ENCODE data around the gene CIAO2B.
"Not testable (repeated sequence)": the region's sequence is repeated elsewhere in the genome, so short reads cannot be mapped to it uniquely, and the experiment has no call there.

Gene CIAO2B

DNA sequence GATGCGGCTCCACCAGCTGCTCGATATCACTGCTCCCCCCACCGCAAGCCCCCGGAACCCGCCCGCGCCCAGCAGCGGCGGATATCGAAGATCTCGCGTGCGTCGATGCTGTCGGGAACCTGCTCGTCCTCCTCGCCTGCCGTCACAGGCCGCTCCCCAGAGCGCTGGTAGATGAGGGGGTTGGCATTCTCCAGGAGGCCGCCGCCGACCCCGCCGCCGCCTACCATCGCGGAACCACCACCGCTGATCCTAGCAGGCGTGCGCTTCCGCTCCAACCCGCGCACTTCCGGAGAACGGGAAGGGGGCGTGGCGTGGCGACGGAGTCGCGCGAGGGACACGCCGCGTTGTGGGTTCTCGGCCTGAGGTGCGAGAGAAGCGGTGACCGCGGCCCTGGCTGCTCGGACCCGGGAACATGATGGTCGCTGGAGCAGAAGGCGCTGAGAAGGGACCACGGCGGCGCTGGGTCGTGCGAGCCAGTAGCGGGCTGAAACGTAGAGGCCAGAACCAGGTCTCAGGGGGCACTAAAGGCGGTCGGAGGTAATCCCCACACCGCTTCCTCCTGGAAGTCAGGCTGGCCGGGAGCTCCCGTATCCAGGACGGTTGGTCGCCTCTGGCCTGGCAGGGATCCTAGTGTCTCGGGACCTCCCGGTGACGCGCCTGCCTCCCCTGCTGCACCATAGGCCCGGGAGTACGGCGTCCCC lies at the start of gene CIAO2B:
CIAO2B (minus strand) TSS at position 265 of the 701 bp plus-strand sequence; CDS start at position 227, 38 bp downstream.
- peak; percentile 67 to 79 for DNase-seq

- no peak for DNase-seq
Measured at GRCh38 chr16:66983033-66983432, 48.8 kb upstream of the CIAO2B start.

- no peak for DNase-seq
Measured at GRCh38 chr16:66979011-66979717, 45.0 kb upstream of the CIAO2B start.

- peak; percentile 81 for DNase-seq
Measured at GRCh38 chr16:66977341-66978113, 43.3 kb upstream of the CIAO2B start.

GRCh38 chr16:66976746-66977145 lies 42.5 kb upstream of the CIAO2B start:
- DNase-seq, result no peak

DNA sequence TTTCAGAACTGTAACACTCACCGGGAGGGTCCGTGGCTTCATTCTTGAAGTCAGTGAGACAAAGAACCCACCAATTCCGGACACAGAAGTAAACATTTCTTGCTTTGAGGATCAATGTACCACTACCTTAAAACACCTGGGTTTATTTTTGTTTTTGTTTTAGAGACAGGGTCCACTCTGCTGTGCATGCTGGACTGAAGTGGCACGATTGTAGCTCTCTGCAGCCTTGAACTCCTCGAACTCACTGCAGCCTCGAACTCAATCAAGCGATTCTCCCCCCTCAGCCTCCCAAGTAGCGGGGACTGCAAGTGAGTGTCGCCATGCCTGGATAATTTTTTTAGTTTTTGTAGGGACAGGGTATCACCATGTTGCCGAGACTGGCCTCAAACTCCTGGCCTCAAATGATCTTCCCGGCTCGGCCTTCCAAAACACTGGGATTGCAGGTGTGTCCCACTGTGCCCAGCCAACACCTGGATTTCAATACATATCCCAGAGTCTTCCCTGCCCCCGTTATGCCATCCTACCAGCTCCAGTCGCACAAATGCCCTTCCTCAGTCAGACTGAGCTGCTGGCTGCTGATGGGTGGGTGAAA lies 41.2 kb upstream of the CIAO2B start:
- DNase-seq, result no peak

GRCh38 chr16:66974932-66975246 lies 40.7 kb upstream of the CIAO2B start:
- peak; percentile 72 to 76 for DNase-seq

- DNase-seq, result not testable (repeated sequence)
Measured at GRCh38 chr16:66974156-66974931, 40.1 kb upstream of the CIAO2B start.

DNA sequence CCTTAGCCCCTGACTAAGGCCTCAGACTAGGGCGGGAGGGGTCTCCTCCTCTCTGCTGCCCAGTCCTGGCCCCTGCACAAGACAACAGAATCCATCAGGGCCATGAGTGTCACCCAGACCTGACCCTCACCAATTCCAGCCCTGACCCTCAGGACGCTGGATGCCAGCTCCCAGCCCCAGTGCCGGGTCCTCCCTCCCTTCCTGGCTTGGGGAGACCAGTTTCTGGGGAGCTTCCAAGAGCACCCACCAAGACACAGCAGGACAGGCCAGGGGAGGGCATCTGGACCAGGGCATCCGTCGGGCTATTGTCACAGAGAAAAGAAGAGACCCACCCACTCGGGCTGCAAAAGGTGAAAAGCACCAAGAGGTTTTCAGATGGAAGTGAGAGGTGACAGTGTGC lies 39.5 kb upstream of the CIAO2B start:
- no peak for DNase-seq

GRCh38 chr16:66972983-66973382 lies 38.8 kb upstream of the CIAO2B start:
- no peak for DNase-seq

- DNase-seq, result no peak
Measured at GRCh38 chr16:66970775-66971720, 36.8 kb upstream of the CIAO2B start.

- DNase-seq, result no peak
Measured at GRCh38 chr16:66968847-66969246, 34.6 kb upstream of the CIAO2B start.

DNA sequence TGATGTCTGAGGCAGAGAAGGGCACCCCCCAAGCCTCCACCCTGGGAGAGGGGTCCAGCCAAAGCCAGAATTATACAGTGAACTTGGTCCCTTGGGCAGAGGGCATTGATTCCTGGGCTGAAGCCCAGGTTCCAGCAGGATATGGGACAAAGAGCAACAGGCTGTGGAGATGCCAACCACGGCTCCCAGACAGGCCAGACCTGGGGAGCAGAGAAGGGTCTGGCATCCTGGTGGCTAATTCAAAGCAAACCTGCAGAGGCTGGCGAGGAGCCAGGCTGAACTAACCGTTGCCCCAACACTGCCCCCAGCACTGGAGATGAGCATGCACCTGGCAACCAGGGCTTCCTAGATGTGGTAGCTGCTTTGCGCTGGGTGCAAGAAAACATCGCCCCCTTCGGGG lies 29.8 kb upstream of the CIAO2B start:
- DNase-seq, result no peak

DNA sequence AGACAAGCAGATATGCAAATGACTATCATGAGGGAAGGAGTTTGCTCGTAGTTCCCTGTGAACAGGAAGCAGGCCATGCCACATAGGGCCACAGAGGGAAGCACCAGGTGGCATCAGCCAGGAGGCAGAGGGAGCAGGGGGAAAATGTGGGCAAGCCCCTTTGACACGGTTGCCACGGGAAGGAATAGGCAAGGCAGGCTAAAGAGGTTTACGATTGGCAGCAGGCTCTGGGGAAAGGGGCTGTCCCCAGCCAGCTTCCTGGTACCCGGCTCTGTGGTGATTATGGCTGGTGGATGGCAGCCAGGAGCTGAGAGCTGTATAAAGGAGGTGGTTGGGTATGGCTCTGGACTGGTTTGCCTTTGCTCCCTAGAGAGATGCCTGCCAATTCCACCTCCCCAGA lies 27.7 kb upstream of the CIAO2B start:
- DNase-seq, result no peak

- DNase-seq, result peak; percentile 77 to 87
Measured at GRCh38 chr16:66961065-66961744, 27.0 kb upstream of the CIAO2B start, which contains the start of gene CES3. TSS of gene CES3 (plus strand) at chr16:66961266. CDS start at chr16:66961308, 42 bp downstream.

DNA sequence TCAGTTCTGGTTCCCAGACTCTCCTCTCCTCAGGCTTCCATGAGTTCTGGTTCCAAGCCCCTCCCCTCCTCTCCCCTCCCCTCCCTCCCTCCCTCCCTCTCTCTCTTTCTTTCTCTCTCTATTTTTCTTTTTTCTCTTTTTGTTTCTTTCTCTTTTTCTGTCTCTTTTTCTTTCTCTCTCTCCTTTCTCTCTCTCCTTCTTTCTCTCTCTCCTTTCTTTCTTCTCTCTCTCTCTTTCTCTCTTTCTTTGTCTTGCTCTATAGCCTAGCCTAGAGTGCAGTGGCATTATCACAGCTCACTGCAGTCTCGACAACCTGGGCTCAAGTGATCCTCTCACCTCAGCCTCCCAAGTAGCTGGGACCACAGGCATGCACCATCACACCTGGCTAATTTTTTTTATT lies 26.1 kb upstream of the CIAO2B start:
- no peak for DNase-seq

- DNase-seq, result no peak
Measured at GRCh38 chr16:66959704-66960161, 25.5 kb upstream of the CIAO2B start.

DNA sequence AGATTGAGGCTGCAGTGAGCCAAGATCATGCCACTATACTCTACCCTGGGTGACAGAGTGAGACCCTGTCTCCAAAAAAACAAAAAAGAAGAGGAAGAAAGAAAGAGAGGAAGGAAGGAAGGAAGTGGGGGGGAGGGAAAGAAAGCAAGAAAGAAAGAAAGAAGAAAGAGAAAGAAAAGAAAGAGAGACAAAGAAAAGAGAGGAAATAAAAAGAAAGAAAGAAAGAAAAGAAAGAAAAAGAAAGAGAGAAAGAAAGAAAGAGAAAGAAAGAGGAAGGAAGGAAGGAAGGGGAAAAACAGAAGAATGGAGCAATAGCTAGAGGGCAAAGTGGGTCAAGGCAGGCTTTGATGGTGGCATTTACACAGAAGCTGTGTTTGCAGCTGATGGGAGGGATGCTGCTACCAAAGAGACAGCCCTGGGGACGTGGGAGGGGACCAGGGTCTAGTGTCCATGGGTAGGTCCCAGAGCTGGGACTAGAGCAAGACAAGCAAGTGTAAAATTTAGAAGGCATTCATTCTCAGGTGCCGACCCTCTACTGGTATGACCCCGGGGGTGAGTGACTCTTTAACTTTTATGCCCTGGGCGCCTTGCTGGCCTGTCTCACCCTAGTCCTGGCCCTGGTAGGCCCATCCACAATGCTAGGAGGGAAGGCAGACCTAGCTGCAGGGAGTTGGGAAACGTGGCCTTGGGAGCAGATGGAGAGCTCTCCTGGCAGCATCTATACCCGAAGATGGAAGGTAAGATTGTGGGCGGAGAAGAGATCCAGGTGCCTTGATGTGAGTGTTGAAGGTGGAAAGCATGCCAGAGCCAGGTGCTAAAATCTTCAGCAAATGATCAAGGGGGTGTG lies 24.9 kb upstream of the CIAO2B start:
- DNase-seq, result no peak

DNA sequence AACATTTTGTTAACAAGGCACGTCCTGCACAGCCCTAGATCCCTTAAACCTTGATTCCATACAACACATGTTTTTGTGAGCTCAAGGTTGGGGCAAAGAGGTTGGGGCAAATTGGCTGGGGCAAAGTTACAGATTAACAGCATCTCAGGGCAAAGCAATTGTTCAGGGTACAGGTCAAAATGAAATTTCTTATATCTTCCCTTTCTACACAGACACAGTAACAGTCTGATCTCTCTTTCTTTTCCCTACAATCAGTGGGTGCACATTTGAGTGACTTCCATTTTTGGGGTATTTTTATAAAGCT lies 21.9 kb upstream of the CIAO2B start:
- not testable (repeated sequence) for DNase-seq

Data from SHP77 (cell line).